Measurements from ENCODE around the gene PTPRZ1.

PTPRZ1 gene

GRCh38 chr7:121847041-121847440 lies 25.9 kb upstream of the PTPRZ1 start:
- TF ChIP-seq CTCF (conservative IDR thresholded peaks at IDR 0.05): no peak
- H3K27ac ChIP-seq: no peak overlapping the region

- TF ChIP-seq CTCF (conservative IDR thresholded peaks at IDR 0.05): no peak
- no peak overlapping the region for H3K27ac ChIP-seq
Measured at GRCh38 chr7:121853307-121853706, 19.7 kb upstream of the PTPRZ1 start.

GRCh38 chr7:121860953-121861352 lies 12.0 kb upstream of the PTPRZ1 start:
- H3K27ac ChIP-seq: no peak overlapping the region
- no peak for TF ChIP-seq CTCF (conservative IDR thresholded peaks at IDR 0.05)

- H3K27ac ChIP-seq: no peak overlapping the region
- no peak for TF ChIP-seq CTCF (conservative IDR thresholded peaks at IDR 0.05)
Measured at GRCh38 chr7:121862591-121862990, 10.4 kb upstream of the PTPRZ1 start.

- TF ChIP-seq CTCF (conservative IDR thresholded peaks at IDR 0.05): no peak
- H3K27ac ChIP-seq: no peak overlapping the region
Measured at GRCh38 chr7:121871188-121871587, 1.8 kb upstream of the PTPRZ1 start.

- TF ChIP-seq CTCF (conservative IDR thresholded peaks at IDR 0.05): no peak
- no peak overlapping the region for H3K27ac ChIP-seq
Measured at GRCh38 chr7:121873289-121874194, 581 bp downstream of the PTPRZ1 start.

GRCh38 chr7:121874298-121874697 lies 1.3 kb downstream of the PTPRZ1 start:
- TF ChIP-seq CTCF (conservative IDR thresholded peaks at IDR 0.05): no peak
- no peak overlapping the region for H3K27ac ChIP-seq
